Prostate gland (tissue), 2 donors: ENCODE data around the gene PPP1R7.

Experiments
- POLR2A ChIP-seq: fragments of 450-650 bp; IDR thresholded peaks from one replicate; pipeline ENCODE4 v1.6.1; 2016; ENCODE audit warnings: antibody characterized with exemption, mild to moderate bottlenecking
- POLR2AphosphoS5 ChIP-seq: sonication (generic); formaldehyde crosslinking; IDR thresholded peaks from one replicate; pipeline ENCODE4 v1.6.1; 2017; ENCODE audit warnings: antibody characterized with exemption
- TF ChIP-seq, protein P1 (sequence below), 4 experiments: fragments of 200-600 bp in 2 of 4; fragments of 450-650 bp in 2 of 4; sonication (generic) in 2 of 4; IDR thresholded peaks; 1 replicate in 3 of 4; 2 replicates in 1 of 4; pipeline ENCODE4 v1.5.1; 2016 to 2019; ENCODE audit warnings: antibody characterized with exemption in 4 of 4, mild to moderate bottlenecking in 2 of 4, moderate library complexity in 2 of 4

DNA sequence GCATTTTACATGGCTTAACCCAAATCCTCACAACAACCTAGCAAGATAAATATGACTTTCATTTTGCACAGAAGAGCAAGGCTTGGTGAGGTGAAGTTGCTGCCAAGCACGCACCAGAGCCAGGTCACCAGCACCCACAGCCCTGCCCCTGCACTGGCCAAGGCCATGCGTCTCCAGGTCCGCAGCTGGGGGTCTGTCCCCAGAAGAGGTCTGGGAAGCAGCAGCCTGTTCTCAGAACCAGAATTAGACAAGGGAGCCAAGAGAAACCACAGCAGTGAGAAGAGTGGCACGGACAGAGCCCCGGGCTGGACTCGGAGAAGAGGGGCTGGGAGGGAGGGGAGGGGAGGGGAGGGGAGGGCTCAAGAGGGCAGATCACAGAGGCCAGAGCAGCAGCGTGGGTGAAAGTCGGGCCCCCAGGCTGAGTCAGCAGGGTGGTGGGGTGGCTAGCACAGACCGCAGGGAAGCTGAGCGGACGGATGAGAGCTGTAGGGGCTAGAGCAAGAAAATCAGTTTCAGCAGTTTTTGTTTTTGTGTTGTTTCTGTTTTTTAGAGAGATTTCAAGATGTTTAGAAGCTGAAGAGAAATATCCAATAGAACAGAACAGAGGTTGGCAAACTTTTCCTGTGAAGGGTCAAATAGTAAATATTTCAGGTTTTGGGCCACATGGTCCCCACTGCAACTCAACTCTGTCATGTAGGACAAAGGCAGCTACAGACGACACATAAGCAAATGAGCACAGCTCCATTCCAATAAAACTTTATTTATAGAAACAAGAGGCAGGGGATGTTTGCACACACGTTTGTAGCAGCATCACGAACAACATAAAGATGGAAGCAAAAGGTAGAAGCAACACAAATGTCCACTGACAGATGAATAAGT, 40.8 kb upstream of the PPP1R7 start:
- TF ChIP-seq POLR2A (no peak), POLR2AphosphoS5 (no peak)
- TF ChIP-seq, protein P1, sequence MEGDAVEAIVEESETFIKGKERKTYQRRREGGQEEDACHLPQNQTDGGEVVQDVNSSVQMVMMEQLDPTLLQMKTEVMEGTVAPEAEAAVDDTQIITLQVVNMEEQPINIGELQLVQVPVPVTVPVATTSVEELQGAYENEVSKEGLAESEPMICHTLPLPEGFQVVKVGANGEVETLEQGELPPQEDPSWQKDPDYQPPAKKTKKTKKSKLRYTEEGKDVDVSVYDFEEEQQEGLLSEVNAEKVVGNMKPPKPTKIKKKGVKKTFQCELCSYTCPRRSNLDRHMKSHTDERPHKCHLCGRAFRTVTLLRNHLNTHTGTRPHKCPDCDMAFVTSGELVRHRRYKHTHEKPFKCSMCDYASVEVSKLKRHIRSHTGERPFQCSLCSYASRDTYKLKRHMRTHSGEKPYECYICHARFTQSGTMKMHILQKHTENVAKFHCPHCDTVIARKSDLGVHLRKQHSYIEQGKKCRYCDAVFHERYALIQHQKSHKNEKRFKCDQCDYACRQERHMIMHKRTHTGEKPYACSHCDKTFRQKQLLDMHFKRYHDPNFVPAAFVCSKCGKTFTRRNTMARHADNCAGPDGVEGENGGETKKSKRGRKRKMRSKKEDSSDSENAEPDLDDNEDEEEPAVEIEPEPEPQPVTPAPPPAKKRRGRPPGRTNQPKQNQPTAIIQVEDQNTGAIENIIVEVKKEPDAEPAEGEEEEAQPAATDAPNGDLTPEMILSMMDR (IDR thresholded peaks at IDR 0.05), result no peak
